Transverse colon (tissue), 3 donors: Measurements from ENCODE around the gene PNMA1.
"Not testable (repeated sequence)": the region's sequence is repeated elsewhere in the genome, so short reads cannot be mapped to it uniquely, and the experiment has no call there.

Source experiments
- CTCF ChIP-seq, 5 experiments: fragments of 200-600 bp in 3 of 5; fragments of 450-650 bp in 2 of 5; sonication (generic) in 3 of 5; IDR thresholded peaks; 1 replicate in 2 of 5; 2 replicates in 3 of 5; pipeline ENCODE4 v1.5.1; 2016 to 2017; ENCODE audit warnings: antibody characterized with exemption in 5 of 5, inconsistent platforms in 3 of 5, mild to moderate bottlenecking in 2 of 5, moderate library complexity in 1 of 5
- EP300 ChIP-seq: sonication (generic); formaldehyde crosslinking; IDR thresholded peaks from one replicate; pipeline ENCODE4 v1.6.1; 2017; ENCODE audit warnings: antibody characterized with exemption, low read depth
- POLR2A ChIP-seq: fragments of 450-650 bp; IDR thresholded peaks from one replicate; pipeline ENCODE4 v1.6.1; 2016; ENCODE audit warnings: antibody characterized with exemption, mild to moderate bottlenecking, moderate library complexity

DNA sequence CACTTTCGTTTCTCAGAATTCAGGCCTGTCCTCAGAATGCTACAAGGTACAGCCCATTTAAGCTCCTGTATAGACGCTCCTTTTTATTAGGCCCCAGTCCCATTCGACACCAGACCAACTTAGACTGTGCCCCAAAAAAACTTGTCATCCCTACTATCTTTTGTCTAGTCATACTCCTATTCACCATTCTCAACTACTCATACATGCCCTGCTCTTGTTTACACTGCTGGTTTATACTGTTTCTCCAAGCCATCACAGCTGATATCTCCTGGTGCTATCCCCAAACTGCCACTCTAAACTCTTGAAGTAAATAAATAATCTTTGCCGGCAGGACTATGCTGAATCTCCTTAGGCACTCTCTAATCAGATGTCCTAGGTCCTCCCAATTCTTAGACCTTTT, 6.1 kb downstream of the PNMA1 start:
- TF ChIP-seq CTCF (IDR thresholded peaks at IDR 0.05); POLR2A; EP300: not testable (repeated sequence)
